ENCODE data around the gene FRMPD2. TPM values are rescaled to one million over a fixed set of nuclear protein-coding genes. Genes with fewer than 3 reads are reported as not detected.

FRMPD2 gene
- total RNA-seq, 1 experiment from 2014 or later, result 1.1 TPM

DNA sequence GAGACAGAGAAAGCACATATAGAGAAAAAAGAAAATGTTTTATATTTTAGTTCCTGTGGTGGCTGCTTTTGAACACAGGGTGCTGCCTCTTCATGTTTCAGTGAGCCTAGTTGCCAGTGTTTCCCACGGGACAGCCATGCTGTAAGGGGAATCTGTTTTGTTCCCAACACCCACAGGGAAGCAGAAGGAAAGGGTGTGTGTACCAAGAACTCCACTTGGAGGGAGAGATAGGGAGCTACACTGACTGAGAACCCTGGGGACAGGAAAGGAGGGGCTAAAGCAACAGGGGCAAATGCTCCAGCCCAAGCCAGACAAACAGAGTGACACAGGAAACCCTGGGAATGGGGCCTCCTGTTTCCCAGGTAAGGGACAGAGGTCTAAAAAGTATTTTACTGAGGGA is 40.2 kb downstream of the FRMPD2 start (continued):
- TF ChIP-seq, protein P1, sequence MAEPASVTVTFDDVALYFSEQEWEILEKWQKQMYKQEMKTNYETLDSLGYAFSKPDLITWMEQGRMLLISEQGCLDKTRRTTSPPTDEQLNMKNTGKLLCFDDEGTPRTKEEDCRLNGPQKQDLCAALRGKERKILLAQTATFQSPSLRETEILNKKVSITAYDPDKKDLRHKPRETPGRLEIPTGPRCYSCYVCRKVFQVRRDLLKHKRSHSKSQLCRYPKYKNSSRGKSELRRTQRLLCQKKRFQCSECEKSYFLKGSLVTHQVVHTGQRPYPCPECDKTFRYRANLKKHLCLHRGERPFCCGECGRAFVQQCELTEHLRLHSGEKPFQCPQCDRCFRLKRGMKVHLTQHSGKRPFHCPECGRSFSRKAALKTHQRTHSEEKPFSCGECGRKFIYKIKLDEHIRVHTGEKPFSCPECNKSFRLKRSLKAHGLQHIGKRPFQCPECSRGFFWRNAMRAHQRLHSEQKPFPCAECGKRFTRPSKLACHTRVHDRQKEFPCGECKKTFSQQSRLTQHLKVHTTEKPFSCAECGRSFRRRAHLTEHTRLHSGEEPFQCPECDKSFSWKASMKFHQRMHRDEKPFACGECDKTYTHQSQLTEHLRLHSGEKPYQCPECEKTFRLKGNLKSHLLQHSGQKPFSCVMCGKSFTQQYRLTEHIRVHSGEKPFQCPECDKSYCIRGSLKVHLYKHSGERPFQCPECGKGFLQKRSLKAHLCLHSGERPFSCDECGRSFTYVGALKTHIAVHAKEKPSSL (CRISPR knock-in tag; conservative IDR thresholded peaks at IDR 0.05), result no peak
- TF ChIP-seq, protein P2, sequence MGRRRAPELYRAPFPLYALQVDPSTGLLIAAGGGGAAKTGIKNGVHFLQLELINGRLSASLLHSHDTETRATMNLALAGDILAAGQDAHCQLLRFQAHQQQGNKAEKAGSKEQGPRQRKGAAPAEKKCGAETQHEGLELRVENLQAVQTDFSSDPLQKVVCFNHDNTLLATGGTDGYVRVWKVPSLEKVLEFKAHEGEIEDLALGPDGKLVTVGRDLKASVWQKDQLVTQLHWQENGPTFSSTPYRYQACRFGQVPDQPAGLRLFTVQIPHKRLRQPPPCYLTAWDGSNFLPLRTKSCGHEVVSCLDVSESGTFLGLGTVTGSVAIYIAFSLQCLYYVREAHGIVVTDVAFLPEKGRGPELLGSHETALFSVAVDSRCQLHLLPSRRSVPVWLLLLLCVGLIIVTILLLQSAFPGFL (CRISPR knock-in tag; IDR thresholded peaks at IDR 0.05; ENCODE audit: borderline replicate concordance), result no peak
- TF ChIP-seq, protein P3, sequence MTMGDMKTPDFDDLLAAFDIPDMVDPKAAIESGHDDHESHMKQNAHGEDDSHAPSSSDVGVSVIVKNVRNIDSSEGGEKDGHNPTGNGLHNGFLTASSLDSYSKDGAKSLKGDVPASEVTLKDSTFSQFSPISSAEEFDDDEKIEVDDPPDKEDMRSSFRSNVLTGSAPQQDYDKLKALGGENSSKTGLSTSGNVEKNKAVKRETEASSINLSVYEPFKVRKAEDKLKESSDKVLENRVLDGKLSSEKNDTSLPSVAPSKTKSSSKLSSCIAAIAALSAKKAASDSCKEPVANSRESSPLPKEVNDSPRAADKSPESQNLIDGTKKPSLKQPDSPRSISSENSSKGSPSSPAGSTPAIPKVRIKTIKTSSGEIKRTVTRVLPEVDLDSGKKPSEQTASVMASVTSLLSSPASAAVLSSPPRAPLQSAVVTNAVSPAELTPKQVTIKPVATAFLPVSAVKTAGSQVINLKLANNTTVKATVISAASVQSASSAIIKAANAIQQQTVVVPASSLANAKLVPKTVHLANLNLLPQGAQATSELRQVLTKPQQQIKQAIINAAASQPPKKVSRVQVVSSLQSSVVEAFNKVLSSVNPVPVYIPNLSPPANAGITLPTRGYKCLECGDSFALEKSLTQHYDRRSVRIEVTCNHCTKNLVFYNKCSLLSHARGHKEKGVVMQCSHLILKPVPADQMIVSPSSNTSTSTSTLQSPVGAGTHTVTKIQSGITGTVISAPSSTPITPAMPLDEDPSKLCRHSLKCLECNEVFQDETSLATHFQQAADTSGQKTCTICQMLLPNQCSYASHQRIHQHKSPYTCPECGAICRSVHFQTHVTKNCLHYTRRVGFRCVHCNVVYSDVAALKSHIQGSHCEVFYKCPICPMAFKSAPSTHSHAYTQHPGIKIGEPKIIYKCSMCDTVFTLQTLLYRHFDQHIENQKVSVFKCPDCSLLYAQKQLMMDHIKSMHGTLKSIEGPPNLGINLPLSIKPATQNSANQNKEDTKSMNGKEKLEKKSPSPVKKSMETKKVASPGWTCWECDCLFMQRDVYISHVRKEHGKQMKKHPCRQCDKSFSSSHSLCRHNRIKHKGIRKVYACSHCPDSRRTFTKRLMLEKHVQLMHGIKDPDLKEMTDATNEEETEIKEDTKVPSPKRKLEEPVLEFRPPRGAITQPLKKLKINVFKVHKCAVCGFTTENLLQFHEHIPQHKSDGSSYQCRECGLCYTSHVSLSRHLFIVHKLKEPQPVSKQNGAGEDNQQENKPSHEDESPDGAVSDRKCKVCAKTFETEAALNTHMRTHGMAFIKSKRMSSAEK (CRISPR knock-in tag; IDR thresholded peaks at IDR 0.05; ENCODE audit: borderline replicate concordance), result no peak
- TF ChIP-seq TCF7 (CRISPR knock-in tag; IDR thresholded peaks at IDR 0.05; ENCODE audit: low read depth) (no peak), EMX1 (CRISPR knock-in tag; IDR thresholded peaks at IDR 0.05) (no peak)

DNA sequence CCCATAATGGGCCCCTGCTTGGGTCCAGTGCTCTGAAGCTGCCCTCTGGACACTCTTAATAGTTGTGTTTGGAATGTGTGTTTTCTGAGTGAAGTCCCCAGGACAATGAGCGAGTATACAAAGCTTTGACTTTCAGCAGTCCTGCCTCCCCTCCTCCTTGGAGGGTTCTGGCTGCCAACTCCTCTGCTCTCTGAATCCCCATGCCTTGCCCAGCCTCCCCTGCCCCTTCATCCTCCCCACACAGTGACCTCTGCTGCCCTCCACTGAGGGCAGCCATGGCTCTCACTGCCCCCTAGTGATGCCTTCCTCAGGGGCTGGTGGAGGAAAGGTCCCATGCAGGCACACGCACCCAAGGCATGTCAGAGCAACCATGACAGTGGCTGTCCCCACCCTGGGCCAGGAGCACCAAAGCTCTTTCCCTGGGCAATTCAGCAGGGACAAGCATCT is 40.9 kb downstream of the FRMPD2 start:
- Mint-ChIP-seq H3K4me1 (peaks cover 8% of the 10 kb centered on the region), H3K4me3 (no peak overlapping the region), H3K9me3 (no peaks in the 10 kb centered on the region), H3K36me3 (no peaks in the 10 kb centered on the region), H3K27ac (no peak overlapping the region; the same call in 1 of the 2 replicates), H3K27me3 (ENCODE audit: low read depth) (no peaks in the 10 kb centered on the region; the same call in 1 of the 2 replicates)
- ATAC-seq (peak; percentile 46; the same call in 1 of the 2 replicates), DNase-seq (ENCODE audit: low spot score) (no peak)
- TF ChIP-seq, protein P4, sequence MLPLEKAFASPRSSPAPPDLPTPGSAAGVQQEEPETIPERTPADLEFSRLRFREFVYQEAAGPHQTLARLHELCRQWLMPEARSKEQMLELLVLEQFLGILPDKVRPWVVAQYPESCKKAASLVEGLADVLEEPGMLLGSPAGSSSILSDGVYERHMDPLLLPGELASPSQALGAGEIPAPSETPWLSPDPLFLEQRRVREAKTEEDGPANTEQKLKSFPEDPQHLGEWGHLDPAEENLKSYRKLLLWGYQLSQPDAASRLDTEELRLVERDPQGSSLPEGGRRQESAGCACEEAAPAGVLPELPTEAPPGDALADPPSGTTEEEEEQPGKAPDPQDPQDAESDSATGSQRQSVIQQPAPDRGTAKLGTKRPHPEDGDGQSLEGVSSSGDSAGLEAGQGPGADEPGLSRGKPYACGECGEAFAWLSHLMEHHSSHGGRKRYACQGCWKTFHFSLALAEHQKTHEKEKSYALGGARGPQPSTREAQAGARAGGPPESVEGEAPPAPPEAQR (CRISPR knock-in tag; IDR thresholded peaks at IDR 0.05), result no peak
- TF ChIP-seq, protein P5, sequence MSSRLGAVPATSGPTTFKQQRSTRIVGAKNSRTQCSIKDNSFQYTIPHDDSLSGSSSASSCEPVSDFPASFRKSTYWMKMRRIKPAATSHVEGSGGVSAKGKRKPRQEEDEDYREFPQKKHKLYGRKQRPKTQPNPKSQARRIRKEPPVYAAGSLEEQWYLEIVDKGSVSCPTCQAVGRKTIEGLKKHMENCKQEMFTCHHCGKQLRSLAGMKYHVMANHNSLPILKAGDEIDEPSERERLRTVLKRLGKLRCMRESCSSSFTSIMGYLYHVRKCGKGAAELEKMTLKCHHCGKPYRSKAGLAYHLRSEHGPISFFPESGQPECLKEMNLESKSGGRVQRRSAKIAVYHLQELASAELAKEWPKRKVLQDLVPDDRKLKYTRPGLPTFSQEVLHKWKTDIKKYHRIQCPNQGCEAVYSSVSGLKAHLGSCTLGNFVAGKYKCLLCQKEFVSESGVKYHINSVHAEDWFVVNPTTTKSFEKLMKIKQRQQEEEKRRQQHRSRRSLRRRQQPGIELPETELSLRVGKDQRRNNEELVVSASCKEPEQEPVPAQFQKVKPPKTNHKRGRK (CRISPR knock-in tag; IDR thresholded peaks at IDR 0.05; ENCODE audit: borderline replicate concordance), result no peak
- no peak for TF ChIP-seq JUN (CRISPR knock-in tag; IDR thresholded peaks at IDR 0.05)
- TF ChIP-seq, protein P6, sequence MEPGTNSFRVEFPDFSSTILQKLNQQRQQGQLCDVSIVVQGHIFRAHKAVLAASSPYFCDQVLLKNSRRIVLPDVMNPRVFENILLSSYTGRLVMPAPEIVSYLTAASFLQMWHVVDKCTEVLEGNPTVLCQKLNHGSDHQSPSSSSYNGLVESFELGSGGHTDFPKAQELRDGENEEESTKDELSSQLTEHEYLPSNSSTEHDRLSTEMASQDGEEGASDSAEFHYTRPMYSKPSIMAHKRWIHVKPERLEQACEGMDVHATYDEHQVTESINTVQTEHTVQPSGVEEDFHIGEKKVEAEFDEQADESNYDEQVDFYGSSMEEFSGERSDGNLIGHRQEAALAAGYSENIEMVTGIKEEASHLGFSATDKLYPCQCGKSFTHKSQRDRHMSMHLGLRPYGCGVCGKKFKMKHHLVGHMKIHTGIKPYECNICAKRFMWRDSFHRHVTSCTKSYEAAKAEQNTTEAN (CRISPR knock-in tag; IDR thresholded peaks at IDR 0.05), result no peak
- TF ChIP-seq, protein P7, sequence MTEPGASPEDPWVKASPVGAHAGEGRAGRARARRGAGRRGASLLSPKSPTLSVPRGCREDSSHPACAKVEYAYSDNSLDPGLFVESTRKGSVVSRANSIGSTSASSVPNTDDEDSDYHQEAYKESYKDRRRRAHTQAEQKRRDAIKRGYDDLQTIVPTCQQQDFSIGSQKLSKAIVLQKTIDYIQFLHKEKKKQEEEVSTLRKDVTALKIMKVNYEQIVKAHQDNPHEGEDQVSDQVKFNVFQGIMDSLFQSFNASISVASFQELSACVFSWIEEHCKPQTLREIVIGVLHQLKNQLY (CRISPR knock-in tag; IDR thresholded peaks at IDR 0.05), result no peak
- TF ChIP-seq ZNF232 (CRISPR knock-in tag; IDR thresholded peaks at IDR 0.05), result no peak
- no peak for TF ChIP-seq FOXJ3 (CRISPR knock-in tag; IDR thresholded peaks at IDR 0.05; ENCODE audit: borderline replicate concordance)
- no peak for TF ChIP-seq GRHL2 (CRISPR knock-in tag; IDR thresholded peaks at IDR 0.05; ENCODE audit: insufficient replicate concordance, severe bottlenecking)
- TF ChIP-seq, protein P1 (CRISPR knock-in tag; conservative IDR thresholded peaks at IDR 0.05), result no peak
- TF ChIP-seq ZNF396 (CRISPR knock-in tag; IDR thresholded peaks at IDR 0.05; ENCODE audit: borderline replicate concordance), result no peak
- no peak for TF ChIP-seq SOX15 (CRISPR knock-in tag; IDR thresholded peaks at IDR 0.05)
- TF ChIP-seq HMGA2 (CRISPR knock-in tag; IDR thresholded peaks at IDR 0.05), result no peak
- ChIA-PET CTCF (interaction anchor here (1.9 kb wide), 1 partner anchor 10 kb away, joined by 5 read pairs; no protein-coding TSS in a partner anchor), POLR2A (no interaction called here)

Measured in WTC11 (cell line).